Spleen (tissue), 11 donors: ENCODE measurements around the gene PPP1CC. TPM values are rescaled to one million over a fixed set of nuclear protein-coding genes. Genes with fewer than 3 reads are reported as not detected.

Source experiments
- DNase-seq: peaks from one replicate; pipeline ENCODE4 v3.0.0-alpha.2; 2020
- H3K27ac ChIP-seq, 8 donors: fragments of 200-600 bp; sonication (generic) in 7 of 8; 1 replicate in 4 of 8; 2 replicates in 4 of 8; pipeline versions ENCODE4 v1.5.0 to v1.8.0; 2016 to 2021; ENCODE audit warnings: inconsistent platforms in 4 of 8, mild to moderate bottlenecking in 4 of 8, moderate library complexity in 1 of 8
- H3K27me3 ChIP-seq, 7 donors: fragments of 200-600 bp; sonication (generic) in 6 of 7; replicated peaks in 1 of 7; 1 replicate in 4 of 7; 2 replicates in 3 of 7; pipeline versions ENCODE4 v1.5.0 to v1.8.0; 2016 to 2021; ENCODE audit warnings: inconsistent platforms in 3 of 7, mild to moderate bottlenecking in 1 of 7
- H3K36me3 ChIP-seq, 6 donors: fragments of 200-600 bp; sonication (generic) in 5 of 6; 1 replicate in 4 of 6; 2 replicates in 2 of 6; pipeline versions ENCODE4 v1.5.0 to v1.8.0; 2016 to 2021; ENCODE audit warnings: inconsistent platforms in 2 of 6
- H3K4me1 ChIP-seq, 6 donors: fragments of 200-600 bp; sonication (generic) in 5 of 6; 1 replicate in 3 of 6; 2 replicates in 3 of 6; pipeline versions ENCODE4 v1.5.0 to v1.8.0; 2016 to 2021; ENCODE audit warnings: inconsistent platforms in 3 of 6
- H3K4me3 ChIP-seq, 8 donors: fragments of 200-600 bp; sonication (generic) in 7 of 8; 1 replicate in 4 of 8; 2 replicates in 4 of 8; pipeline versions ENCODE4 v1.5.0 to v1.8.0; 2016 to 2021; ENCODE audit warnings: inconsistent platforms in 4 of 8, mild to moderate bottlenecking in 4 of 8, moderate library complexity in 2 of 8
- H3K9me3 ChIP-seq, 8 donors: fragments of 200-600 bp; sonication (generic) in 7 of 8; 1 replicate in 4 of 8; 2 replicates in 4 of 8; pipeline versions ENCODE4 v1.5.0 to v1.8.0; 2016 to 2021; ENCODE audit warnings: inconsistent platforms in 4 of 8
- CTCF ChIP-seq, 11 experiments: fragments of 200-600 bp in 7 of 11; fragments of 450-650 bp in 4 of 11; sonication (generic) in 4 of 11; IDR thresholded peaks in 8 of 11; conservative IDR thresholded peaks in 3 of 11; 1 replicate in 7 of 11; 2 replicates in 4 of 11; pipeline versions ENCODE4 v1.4.0 to v1.8.0; 2016 to 2021; ENCODE audit warnings: antibody characterized with exemption in 11 of 11, inconsistent platforms in 4 of 11, mild to moderate bottlenecking in 1 of 11
- POLR2A ChIP-seq, 3 donors: fragments of 450-650 bp; IDR thresholded peaks; one replicate each; pipeline ENCODE4 v1.5.1; 2017; ENCODE audit warnings: antibody characterized with exemption in 3 of 3, mild to moderate bottlenecking in 1 of 3
- POLR2AphosphoS5 ChIP-seq, 3 donors: sonication (generic); formaldehyde crosslinking; IDR thresholded peaks; one replicate each; pipeline ENCODE4 v1.5.1; 2017; ENCODE audit warnings: antibody characterized with exemption in 3 of 3
- WGBS, 5 donors: extraction: QIAGEN DNeasy Blood & Tissue Kit in 3 of 5; methylation state at CpG; one replicate each; pipeline versions ENCODE4 v1.1.5 to v1.1.7; 2013 to 2018; 5-methylcytosine and 5-hydroxymethylcytosine counted together
- intact Hi-C: fragments of 100-400 bp; cut with DNase I; formaldehyde crosslinking; loops from one replicate; pipeline ENCODE4 v1.15.0; 2023; ENCODE audit warnings: low total_unique reads
- polyA plus RNA-seq, 3 donors: library from polyadenylated mRNA; stranded (reverse); fragments of 200-250 nt; gene quantifications; one replicate each; pipeline ENCODE4 v1.2.1, GENCODE V29; 2013
- total RNA-seq, 7 donors: library from RNA; depleted of rRNA in 3 of 7; stranded (reverse); fragments of >200 nt in 3 of 7; fragmentation: NEBNext Ultra II Directional in 4 of 7; extraction: Animal tissue kit (Norgen Biotek cat#: 25700) in 4 of 7; gene quantifications; one replicate each; pipeline versions ENCODE4 v1.1.0 to v1.2.1, GENCODE V29; 2016 to 2021
- donor health status: healthy with polysubstance abuse.
- donor health status: DM: no; HTN: no; CAD: no; lungs with moderate emphysema.
- donor health status: DM: no; HTN: no; CAD: no.
- donor health status: Bipolar disorder and iron deficiency.
- donor health status: healthy.
- donor health status: DM: no; HTN: no; CAD: no.
- donor health status: DM: yes; HTN: yes; CAD: no.

The PPP1CC gene
- total and polyA plus RNA-seq, 10 donors, result 74.8 to 173 (median 111) TPM

GRCh38 chr12:110698171-110698902 lies 44.4 kb downstream of the PPP1CC start:
- 29 to 38% (median 31%) methylated on average over 18 to 20 of the region's 20 CpGs for WGBS, 5 donors
- peak overlapping the region in 7 of 8 donors; percentile 11 to 78 (median 47) for H3K27ac ChIP-seq
- peak; percentile 92 for DNase-seq

GRCh38 chr12:110697236-110697635 lies 45.5 kb downstream of the PPP1CC start:
- TF ChIP-seq CTCF (IDR thresholded peaks at IDR 0.05 in 8 of 11, conservative IDR thresholded peaks at IDR 0.05 in 3 of 11), result no peak
- TF ChIP-seq POLR2AphosphoS5 (IDR thresholded peaks at IDR 0.05), result no peak
- TF ChIP-seq POLR2A (IDR thresholded peaks at IDR 0.05), result no peak
- whole genome bisulfite sequencing, 5 donors, result 51 to 66% (median 59%) methylated on average over 2 of the region's 2 CpGs

More at GRCh38 chr12:110698171-110698902, 44.4 kb downstream of the PPP1CC start:
- no peaks in the 10 kb centered on the region for H3K9me3 ChIP-seq
- no peaks in the 10 kb centered on the region for H3K36me3 ChIP-seq
- peak overlapping the region in 5 of 8 donors; percentile 4 to 52 (median 18) for H3K4me3 ChIP-seq
- H3K4me1 ChIP-seq, result peaks cover 20 to 63% (median 35%) of the 10 kb centered on the region in 6 donors
- no peaks in the 10 kb centered on the region for H3K27me3 ChIP-seq
- TF ChIP-seq POLR2AphosphoS5 (IDR thresholded peaks at IDR 0.05), result peak; percentile 54 to 64 (median 61)
- peak; percentile 73 to 91 (median 84) for TF ChIP-seq CTCF (IDR thresholded peaks at IDR 0.05 in 8 of 11, conservative IDR thresholded peaks at IDR 0.05 in 3 of 11)
- no peak for TF ChIP-seq POLR2A (IDR thresholded peaks at IDR 0.05)
- intact Hi-C loops, result loop anchor here (10.0 kb wide), 1 partner anchor 84 kb away; the partner anchor contains the start of gene TCTN1

GRCh38 chr12:110696283-110696682 lies 46.4 kb downstream of the PPP1CC start:
- 78 to 93% (median 89%) methylated on average over 3 of the region's 3 CpGs for WGBS, 5 donors
- intact Hi-C loops, result loop anchor here (10.0 kb wide), 1 partner anchor 81 kb away; the partner anchor contains the start of gene TCTN1

More at GRCh38 chr12:110697236-110697635, 45.5 kb downstream of the PPP1CC start:
- intact Hi-C loops, result loop anchor here (10.0 kb wide), 1 partner anchor 82 kb away; the partner anchor contains the start of gene TCTN1
- no peak for DNase-seq
- Histone ChIP-seq H3K27me3 (no peaks in the 10 kb centered on the region), H3K36me3 (no peaks in the 10 kb centered on the region), H3K27ac (peak overlapping the region in 2 of 8 donors; percentile 5 to 78), H3K4me1 (peaks cover 20 to 74% (median 40%) of the 10 kb centered on the region in 6 donors), H3K4me3 (no peak overlapping the region), H3K9me3 (no peaks in the 10 kb centered on the region)

More at GRCh38 chr12:110696283-110696682, 46.4 kb downstream of the PPP1CC start:
- no peaks in the 10 kb centered on the region for H3K27me3 ChIP-seq
- no peaks in the 10 kb centered on the region for H3K36me3 ChIP-seq
- no peak overlapping the region for H3K4me3 ChIP-seq
- no peak for TF ChIP-seq POLR2AphosphoS5 (IDR thresholded peaks at IDR 0.05)
- TF ChIP-seq CTCF (IDR thresholded peaks at IDR 0.05 in 8 of 11, conservative IDR thresholded peaks at IDR 0.05 in 3 of 11), result no peak
- TF ChIP-seq POLR2A (IDR thresholded peaks at IDR 0.05), result no peak
- no peak overlapping the region for H3K27ac ChIP-seq
- no peak for DNase-seq
- peaks cover 20 to 83% (median 45%) of the 10 kb centered on the region in 6 donors for H3K4me1 ChIP-seq
- H3K9me3 ChIP-seq, result no peaks in the 10 kb centered on the region
